ENCODE measurements around the gene HTR1D. TPM values are rescaled to one million over a fixed set of nuclear protein-coding genes. Genes with fewer than 3 reads are reported as not detected.

The HTR1D gene
- total RNA-seq, 1 experiment from 2014 or later = 3.5 TPM

DNA sequence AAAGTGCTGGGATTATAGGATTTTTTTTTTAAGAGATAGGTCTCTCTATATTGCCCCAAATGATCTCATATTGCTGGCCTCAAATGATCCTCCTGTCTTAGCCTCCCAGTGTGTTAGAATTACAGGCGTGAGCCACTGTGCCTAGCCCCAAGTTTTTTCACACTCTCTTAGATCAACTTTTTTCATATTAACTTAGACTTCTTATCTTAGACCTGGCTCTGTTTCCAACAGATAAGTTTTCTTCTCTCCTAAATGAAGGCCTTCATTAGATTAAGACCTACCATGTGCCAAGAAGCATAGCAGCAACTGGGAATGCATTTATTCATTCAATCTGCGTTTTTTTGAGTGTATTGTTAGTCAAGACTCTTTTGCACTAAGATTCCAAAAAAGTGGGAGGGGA lies 20.2 kb upstream of the HTR1D start:
- no peak overlapping the region for H3K4me2 ChIP-seq (ENCODE audit: low read length)
- no peaks in the 10 kb centered on the region for H3K27me3 ChIP-seq (ENCODE audit: insufficient read depth, low read length)
- no peak overlapping the region for H3K4me3 ChIP-seq (replicated peaks in 1 of 2; ENCODE audit: low read depth in 1 of 2, low read length in 2 of 2)
- H3K27ac ChIP-seq (ENCODE audit: low read depth, low read length) = no peak overlapping the region
- ATAC-seq (no peak), DNase-seq (ENCODE audit: low read depth, low spot score) (no peak)
- TF ChIP-seq SP1 (IDR thresholded peaks at IDR 0.05; ENCODE audit: low read depth) (no peak), EGR1 (IDR thresholded peaks at IDR 0.05; ENCODE audit: low read depth) (no peak), TCF7L2 (IDR thresholded peaks at IDR 0.05; ENCODE audit: borderline replicate concordance, extremely low read depth, insufficient read depth, insufficient read length) (no peak)
- H3K9me2 ChIP-seq (ENCODE audit: insufficient read depth) = no peaks in the 10 kb centered on the region
- H3K4me1 ChIP-seq (ENCODE audit: control insufficient read depth in 1 of 2, insufficient read depth in 2 of 2, low read length in 2 of 2) = peaks cover 0 to 6% of the 10 kb centered on the region in 2 experiments; a peak in 2 of 4 replicates
- no peaks in the 10 kb centered on the region for H3K36me3 ChIP-seq (ENCODE audit: control insufficient read depth in 1 of 2, insufficient read depth in 2 of 2, low read length in 2 of 2)
- no peak overlapping the region for H2AFZ ChIP-seq (ENCODE audit: low read depth, low read length, poor library complexity, severe bottlenecking)
- H4K20me1 ChIP-seq (ENCODE audit: insufficient read depth) = no peaks in the 10 kb centered on the region
- intact Hi-C loops (cut with micrococcal nuclease) = no loop called here
- BruUV-seq (replicated peaks) = no TSS peak
- no peak overlapping the region for H3K9ac ChIP-seq (ENCODE audit: low read length)
- H3K9me3 ChIP-seq (ENCODE audit: control insufficient read depth in 1 of 2, insufficient read depth in 1 of 2, low read depth in 1 of 2, low read length in 2 of 2) = no peaks in the 10 kb centered on the region
- ChIA-PET POLR2A (no interaction called here), CTCF (no interaction called here), RAD21 (ENCODE audit: low non-redundant PET in 1 of 2, low total read pairs in 2 of 2, uncharacterized antibody in 2 of 2, unreplicated experiment in 2 of 2) (no interaction called here)
- no peaks in the 10 kb centered on the region for H3K79me2 ChIP-seq (ENCODE audit: insufficient read depth, low read length)

DNA sequence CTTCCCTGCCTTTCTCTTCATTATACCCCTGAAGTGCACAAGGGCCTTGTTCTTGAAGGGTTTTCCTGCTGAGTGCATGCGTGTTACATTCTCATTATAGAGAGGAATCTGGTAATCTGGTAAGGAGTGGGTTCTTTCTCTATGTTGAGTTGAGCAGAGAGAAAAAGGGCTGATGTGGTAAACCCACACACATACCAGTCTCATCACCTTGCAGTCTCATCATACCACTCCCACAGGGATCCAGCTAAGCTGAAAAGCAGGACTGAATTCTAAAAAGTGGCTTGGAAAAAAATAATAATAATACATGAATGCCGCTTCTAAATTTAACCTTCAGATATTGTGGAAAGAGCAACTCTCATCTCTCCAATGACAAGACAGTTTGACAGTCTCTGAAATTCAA lies 10.5 kb upstream of the HTR1D start:
- no peak overlapping the region for H3K27ac ChIP-seq (ENCODE audit: low read depth, low read length)
- intact Hi-C loops (cut with micrococcal nuclease) = no loop called here
- no TSS peak for BruUV-seq (replicated peaks)
- H3K4me3 ChIP-seq (replicated peaks in 1 of 2; ENCODE audit: low read depth in 1 of 2, low read length in 2 of 2) = no peak overlapping the region
- no peaks in the 10 kb centered on the region for H3K4me1 ChIP-seq (ENCODE audit: control insufficient read depth in 1 of 2, insufficient read depth in 2 of 2, low read length in 2 of 2)
- no peaks in the 10 kb centered on the region for H3K27me3 ChIP-seq (ENCODE audit: insufficient read depth, low read length)
- ChIA-PET POLR2A (no interaction called here), CTCF (no interaction called here), RAD21 (ENCODE audit: low non-redundant PET in 1 of 2, low total read pairs in 2 of 2, uncharacterized antibody in 2 of 2, unreplicated experiment in 2 of 2) (no interaction called here)
- H3K36me3 ChIP-seq (ENCODE audit: control insufficient read depth in 1 of 2, insufficient read depth in 2 of 2, low read length in 2 of 2) = no peaks in the 10 kb centered on the region
- H3K4me2 ChIP-seq (ENCODE audit: low read length) = no peak overlapping the region
- no peak overlapping the region for H3K9ac ChIP-seq (ENCODE audit: low read length)
- no peaks in the 10 kb centered on the region for H4K20me1 ChIP-seq (ENCODE audit: insufficient read depth)
- no peak overlapping the region for H2AFZ ChIP-seq (ENCODE audit: low read depth, low read length, poor library complexity, severe bottlenecking)
- H3K79me2 ChIP-seq (ENCODE audit: insufficient read depth, low read length) = no peaks in the 10 kb centered on the region
- TF ChIP-seq, protein P1, sequence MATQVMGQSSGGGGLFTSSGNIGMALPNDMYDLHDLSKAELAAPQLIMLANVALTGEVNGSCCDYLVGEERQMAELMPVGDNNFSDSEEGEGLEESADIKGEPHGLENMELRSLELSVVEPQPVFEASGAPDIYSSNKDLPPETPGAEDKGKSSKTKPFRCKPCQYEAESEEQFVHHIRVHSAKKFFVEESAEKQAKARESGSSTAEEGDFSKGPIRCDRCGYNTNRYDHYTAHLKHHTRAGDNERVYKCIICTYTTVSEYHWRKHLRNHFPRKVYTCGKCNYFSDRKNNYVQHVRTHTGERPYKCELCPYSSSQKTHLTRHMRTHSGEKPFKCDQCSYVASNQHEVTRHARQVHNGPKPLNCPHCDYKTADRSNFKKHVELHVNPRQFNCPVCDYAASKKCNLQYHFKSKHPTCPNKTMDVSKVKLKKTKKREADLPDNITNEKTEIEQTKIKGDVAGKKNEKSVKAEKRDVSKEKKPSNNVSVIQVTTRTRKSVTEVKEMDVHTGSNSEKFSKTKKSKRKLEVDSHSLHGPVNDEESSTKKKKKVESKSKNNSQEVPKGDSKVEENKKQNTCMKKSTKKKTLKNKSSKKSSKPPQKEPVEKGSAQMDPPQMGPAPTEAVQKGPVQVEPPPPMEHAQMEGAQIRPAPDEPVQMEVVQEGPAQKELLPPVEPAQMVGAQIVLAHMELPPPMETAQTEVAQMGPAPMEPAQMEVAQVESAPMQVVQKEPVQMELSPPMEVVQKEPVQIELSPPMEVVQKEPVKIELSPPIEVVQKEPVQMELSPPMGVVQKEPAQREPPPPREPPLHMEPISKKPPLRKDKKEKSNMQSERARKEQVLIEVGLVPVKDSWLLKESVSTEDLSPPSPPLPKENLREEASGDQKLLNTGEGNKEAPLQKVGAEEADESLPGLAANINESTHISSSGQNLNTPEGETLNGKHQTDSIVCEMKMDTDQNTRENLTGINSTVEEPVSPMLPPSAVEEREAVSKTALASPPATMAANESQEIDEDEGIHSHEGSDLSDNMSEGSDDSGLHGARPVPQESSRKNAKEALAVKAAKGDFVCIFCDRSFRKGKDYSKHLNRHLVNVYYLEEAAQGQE (IDR thresholded peaks at IDR 0.05; ENCODE audit: low read depth) = no peak
- no peak for TF ChIP-seq CBX3 (IDR thresholded peaks at IDR 0.05; ENCODE audit: low read depth)
- DNase-seq (ENCODE audit: low read depth, low spot score) (no peak), ATAC-seq (no peak)
- H3K9me3 ChIP-seq (ENCODE audit: control insufficient read depth in 1 of 2, insufficient read depth in 1 of 2, low read depth in 1 of 2, low read length in 2 of 2) = no peaks in the 10 kb centered on the region
- no peaks in the 10 kb centered on the region; the same call in 1 of the 2 replicates for H3K9me2 ChIP-seq (ENCODE audit: insufficient read depth)
